Measurements from ENCODE around the gene SUGCT. TPM values are rescaled to one million over a fixed set of nuclear protein-coding genes. Genes with fewer than 3 reads are reported as not detected.

The SUGCT gene
- total RNA-seq, 1 experiment from 2014 or later = 5.4 TPM

GRCh38 chr7:40720416-40720815, 585.6 kb downstream of the SUGCT start:
- Histone ChIP-seq H3K23me2 (ENCODE audit: insufficient read length, low read depth, low read length, poor library complexity, severe bottlenecking) (no peaks in the 10 kb centered on the region), H3K4me1 (ENCODE audit: insufficient read depth, low read length) (0 out of 2 replicates have a peak, but pooled peaks cover 1% of the 10 kb centered on the region), H3K14ac (ENCODE audit: insufficient read depth, low read length) (no peak overlapping the region), H2BK15ac (ENCODE audit: low read depth, low read length) (no peak overlapping the region), H3K23ac (ENCODE audit: insufficient read length, low read depth, low read length) (no peak overlapping the region), H4K5ac (ENCODE audit: insufficient read length, low read depth, low read length) (no peak overlapping the region), H2AK5ac (ENCODE audit: insufficient read length, low read length) (no peak overlapping the region), H3K18ac (ENCODE audit: insufficient read length, low read depth, low read length) (no peak overlapping the region), H4K20me1 (ENCODE audit: control insufficient read depth, insufficient read depth, insufficient read length) (no peaks in the 10 kb centered on the region), H2BK5ac (ENCODE audit: insufficient read length, low read length) (no peak overlapping the region), H3K27ac (ENCODE audit: insufficient read length, low read depth, low read length) (no peak overlapping the region), H3K79me2 (ENCODE audit: insufficient read depth, low read length) (no peaks in the 10 kb centered on the region), H2AFZ (ENCODE audit: low read length) (no peak overlapping the region), H3K27me3 (ENCODE audit: insufficient read depth, low read length) (no peaks in the 10 kb centered on the region), H4K8ac (replicated peaks; ENCODE audit: insufficient read length, low read depth, low read length) (no peak overlapping the region), H2BK120ac (ENCODE audit: low read depth, low read length, poor library complexity, severe bottlenecking) (no peak overlapping the region), H3K79me1 (ENCODE audit: insufficient read depth, low read depth, low read length, poor library complexity, severe bottlenecking) (no peaks in the 10 kb centered on the region), H3T11ph (ENCODE audit: low read length) (no peak overlapping the region), H3K9ac (ENCODE audit: extremely low read depth, insufficient read length, low read length) (no peak overlapping the region), H3K4me2 (ENCODE audit: insufficient read depth, insufficient read length, low read length) (no peak overlapping the region), H3K4ac (ENCODE audit: low read depth, low read length) (no peak overlapping the region), H4K91ac (ENCODE audit: insufficient read length, low read depth, low read length) (no peak overlapping the region), H2BK20ac (ENCODE audit: low read depth, low read length, poor library complexity, severe bottlenecking) (no peak overlapping the region), H3K9me3 (ENCODE audit: control insufficient read depth, low read depth, low read length) (no peaks in the 10 kb centered on the region), H3K56ac (ENCODE audit: insufficient read length, low read depth, low read length) (no peak overlapping the region), H2BK12ac (ENCODE audit: insufficient read length, low read depth, low read length) (no peak overlapping the region)
- no peak for TF ChIP-seq CTCF (conservative IDR thresholded peaks at IDR 0.05)
- Mint-ChIP-seq H3K27ac (no peak overlapping the region), H3K9me3 (no peaks in the 10 kb centered on the region), H3K27me3 (ENCODE audit: low read depth) (no peaks in the 10 kb centered on the region), H3K4me1 (peaks cover 20 to 30% of the 10 kb centered on the region in 2 experiments), H3K36me3 (ENCODE audit: insufficient read depth in 1 of 3, low read depth in 3 of 3) (no peaks in the 10 kb centered on the region), H3K4me3 (no peak overlapping the region)
- WGBS (ENCODE audit: extremely low coverage, insufficient read length, low lambda C conversion rate) = no CpG with 5 or more reads among the region's 1 CpG
- DNase-seq = no peak
